ENCODE results near the gene CCND2.

The CCND2 gene

GRCh38 chr12:4257442-4257841, 16.1 kb upstream of the CCND2 start:
- no peak for DNase-seq

- DNase-seq = no peak
These were observed 14.5 kb upstream of the CCND2 start for GRCh38 chr12:4259099-4259498.

- no peak for DNase-seq
These were observed 11.9 kb upstream of the CCND2 start for GRCh38 chr12:4261655-4262054.

- no peak for DNase-seq
These were observed 8.3 kb upstream of the CCND2 start for GRCh38 chr12:4265280-4265679.

- DNase-seq = no peak
These were observed 6.6 kb upstream of the CCND2 start for GRCh38 chr12:4266990-4267389.

GRCh38 chr12:4267704-4268328, 5.7 kb upstream of the CCND2 start:
- no peak for DNase-seq

- DNase-seq = no peak
These were observed 5.0 kb upstream of the CCND2 start for GRCh38 chr12:4268329-4269181.

GRCh38 chr12:4269279-4269991, 4.1 kb upstream of the CCND2 start:
- DNase-seq = no peak

GRCh38 chr12:4270016-4270830, 3.3 kb upstream of the CCND2 start:
- no peak for DNase-seq

- no peak for DNase-seq
These were observed 2.5 kb upstream of the CCND2 start for GRCh38 chr12:4270831-4271716.

GRCh38 chr12:4271717-4272423, 1.7 kb upstream of the CCND2 start:
- DNase-seq = no peak

GRCh38 chr12:4272424-4273272, 914 bp upstream of the CCND2 start:
- DNase-seq = no peak

- no peak for DNase-seq
These were observed 300 bp upstream of the CCND2 start for GRCh38 chr12:4273273-4273651.

GRCh38 chr12:4274396-4275015, 944 bp downstream of the CCND2 start:
- no peak for DNase-seq

GRCh38 chr12:4275016-4275869, 1.7 kb downstream of the CCND2 start:
- DNase-seq = no peak

- no peak for DNase-seq
These were observed 2.3 kb downstream of the CCND2 start for GRCh38 chr12:4275870-4276301.

- peak; percentile 69 for DNase-seq
These were observed 3.1 kb downstream of the CCND2 start for GRCh38 chr12:4276524-4277204.

GRCh38 chr12:4277205-4277543, 3.6 kb downstream of the CCND2 start:
- no peak for DNase-seq
